Pancreas (tissue), 10 donors: Measurements from ENCODE around the gene PRAMEF20. TPM values are rescaled to one million over a fixed set of nuclear protein-coding genes. Genes with fewer than 3 reads are reported as not detected.
"Not testable (repeated sequence)": the region's sequence is repeated elsewhere in the genome, so short reads cannot be mapped to it uniquely, and the experiment has no call there.

Source experiments
- ATAC-seq, 4 donors: fragments of 200-7000 bp; cut with Tn5 transposase; one replicate each; pipeline versions ENCODE4 v1.8.0 to v1.9.1; 2020; ENCODE audit warnings: mild to moderate bottlenecking in 4 of 4, moderate library complexity in 4 of 4
- DNase-seq, 6 donors: peaks; one replicate each; pipeline ENCODE4 v3.0.0-alpha.2; 2020
- FAIRE-seq: peaks from 2 replicates; lab custom pipeline; 2012; peaks lifted over from hg19 to GRCh38; lab: Jason Lieb, UNC
- H3K27ac ChIP-seq, 4 donors: fragments of 200-600 bp; sonication (generic); 1 replicate in 3 of 4; 2 replicates in 1 of 4; pipeline versions ENCODE4 v1.5.0 to v1.8.0; 2020
- H3K27me3 ChIP-seq, 4 donors: fragments of 200-600 bp; one replicate each; pipeline ENCODE4 v1.8.0; 2021
- H3K36me3 ChIP-seq, 3 donors: fragments of 200-600 bp; sonication (generic) in 1 of 3; one replicate each; pipeline versions ENCODE4 v1.5.0 to v1.8.0; 2020 to 2021
- H3K4me1 ChIP-seq, 3 donors: fragments of 200-600 bp; one replicate each; pipeline ENCODE4 v1.8.0; 2021
- H3K4me3 ChIP-seq, 4 donors: fragments of 200-600 bp; sonication (generic) in 2 of 4; one replicate each; pipeline versions ENCODE4 v1.5.0 to v1.8.0; 2020 to 2021
- H3K9me3 ChIP-seq, 4 donors: fragments of 200-600 bp; one replicate each; pipeline ENCODE4 v1.8.0; 2021
- WGBS, 2 donors: extraction: QIAGEN DNeasy Blood & Tissue Kit; methylation state at CpG; one replicate each; pipeline ENCODE4 v1.1.7; 2013; 5-methylcytosine and 5-hydroxymethylcytosine counted together
- intact Hi-C, 3 donors: fragments of 100-400 bp; cut with DNase I; formaldehyde crosslinking; loops; one replicate each; pipeline versions ENCODE4 v1.11.1 to v1.14.2; 2022
- polyA plus RNA-seq, 2 donors: library from polyadenylated mRNA; stranded (reverse); fragments of 200-250 nt; gene quantifications; one replicate each; pipeline ENCODE4 v1.2.3, GENCODE V29; 2013
- total RNA-seq, 6 donors: library from RNA; stranded (reverse); fragmentation: NEBNext Ultra II Directional in 4 of 6; extraction: Animal tissue kit (Norgen Biotek cat#: 25700) in 4 of 6; gene quantifications; one replicate each; pipeline versions ENCODE4 v1.2.1 to v1.2.4, GENCODE V29; 2021 to 2023
- donor health status: healthy with polysubstance abuse.
- donor health status: DM: no; HTN: no; CAD: no; lungs with moderate emphysema.
- donor health status: DM: no; HTN: no; CAD: no.
- donor health status: control.
- donor health status: control.
- donor health status: Bipolar disorder and iron deficiency.
- donor health status: DM: yes; HTN: yes; CAD: no.
- donor health status: DM: no; HTN: no; CAD: no.
- donor health status: DM: no; HTN: no; CAD: no.
- donor health status: DM: yes; HTN: yes; CAD: no.

PRAMEF20 gene
- total RNA-seq (not detected), polyA plus RNA-seq (not detected)

DNA sequence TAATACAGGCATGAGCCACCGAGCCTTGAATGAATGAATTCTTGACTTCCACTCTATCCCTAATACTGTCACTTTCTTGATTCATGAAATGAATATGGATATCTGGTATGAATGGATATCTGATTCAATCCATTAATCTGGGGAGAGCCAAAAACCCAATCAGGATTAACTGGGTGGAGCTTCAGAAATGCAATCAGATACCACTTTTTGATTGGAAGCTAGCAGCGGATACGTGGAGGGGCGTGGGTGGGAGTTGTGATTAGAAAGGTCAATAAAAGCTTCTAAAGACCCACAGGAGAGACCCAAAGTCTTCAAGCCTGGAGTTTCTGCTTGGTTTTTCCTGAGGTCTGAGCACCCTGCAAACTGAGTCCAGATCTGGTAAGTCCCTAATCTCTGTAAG, at the start of gene PRAMEF20:
PRAMEF20 (plus strand) TSS at position 301 of the 400 bp plus-strand sequence. CDS start 5,905 bp downstream, outside the sequence.
- H3K27me3 ChIP-seq, FAIRE-seq, H3K9me3 ChIP-seq, intact Hi-C loops, DNase-seq, H3K27ac ChIP-seq, ATAC-seq, H3K4me1 ChIP-seq, H3K4me3 ChIP-seq, H3K36me3 ChIP-seq: not testable (repeated sequence)
- WGBS, 2 donors = 39 to 60% methylated on average over 4 of the region's 4 CpGs

DNA sequence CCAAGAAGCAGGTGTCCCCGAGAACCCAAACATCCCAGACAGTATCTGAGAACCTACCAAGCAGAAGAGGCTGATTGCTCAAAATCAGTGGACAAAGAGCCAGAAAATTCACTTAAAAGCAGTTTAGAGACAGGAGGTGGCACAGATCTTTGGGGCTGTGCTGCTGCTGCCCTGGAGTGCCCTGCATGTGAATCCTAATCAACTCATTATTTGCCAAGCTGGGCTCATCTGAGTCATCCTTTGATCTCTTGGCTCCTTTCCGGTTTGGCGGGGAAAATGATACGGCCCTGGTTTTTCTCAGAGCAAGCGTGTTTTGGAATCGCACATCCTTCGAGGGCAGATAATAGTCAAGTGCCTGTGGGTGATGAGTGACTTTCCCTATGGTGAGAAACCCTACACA, 47.9 kb upstream of the PRAMEF20 start:
- H3K4me3 ChIP-seq, FAIRE-seq, H3K27ac ChIP-seq, ATAC-seq, DNase-seq, H3K4me1 ChIP-seq, H3K36me3 ChIP-seq, H3K27me3 ChIP-seq, intact Hi-C loops, H3K9me3 ChIP-seq: not testable (repeated sequence)
- WGBS, 2 donors = 83 to 100% methylated on average over 1 of the region's 7 CpGs

DNA sequence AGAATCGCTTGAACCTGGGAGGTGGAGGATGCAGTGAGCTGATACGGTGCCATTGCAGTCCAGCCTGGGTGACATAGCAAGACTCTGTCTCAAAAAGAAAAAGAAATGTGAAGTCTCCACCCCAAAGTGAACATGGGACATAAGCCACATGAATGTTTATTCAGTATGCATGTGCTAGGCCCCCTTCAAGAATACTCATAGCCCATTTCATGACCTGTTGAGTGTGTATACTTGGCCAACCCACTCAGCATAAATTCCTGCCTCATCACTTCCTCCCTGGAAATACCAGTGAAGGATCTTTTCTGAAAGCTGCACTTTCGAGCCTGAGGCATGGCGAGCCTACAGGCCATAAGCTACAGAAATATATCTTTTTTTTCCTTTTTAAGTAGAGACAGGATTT, 45.3 kb upstream of the PRAMEF20 start:
- not testable (repeated sequence) for H3K4me1 ChIP-seq

DNA sequence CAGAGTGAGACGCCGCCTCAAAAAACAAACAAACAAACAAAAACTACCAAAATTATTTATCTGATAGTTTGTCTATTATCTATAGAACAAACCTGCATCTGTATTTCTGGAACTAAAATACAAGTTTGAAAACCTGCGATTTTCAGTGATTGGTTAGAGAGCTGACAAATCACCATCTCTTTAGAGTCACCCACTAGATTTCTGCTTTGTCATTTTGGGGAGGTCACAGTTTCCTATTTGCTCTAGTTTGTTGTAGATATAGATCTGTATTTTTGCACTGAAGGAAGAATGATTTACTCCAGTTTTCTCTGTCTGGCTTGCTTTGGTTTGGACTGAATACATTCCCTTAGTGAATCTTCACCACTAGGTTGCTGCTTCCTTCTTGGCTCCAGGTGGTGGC, 43.7 kb upstream of the PRAMEF20 start:
- ATAC-seq, H3K36me3 ChIP-seq, intact Hi-C loops, H3K4me1 ChIP-seq, H3K4me3 ChIP-seq, H3K27me3 ChIP-seq, H3K9me3 ChIP-seq, DNase-seq, H3K27ac ChIP-seq, FAIRE-seq: not testable (repeated sequence)
- 67 to 81% methylated on average over 3 of the region's 3 CpGs for WGBS, 2 donors

More for the DNA sequence above, 45.3 kb upstream of the PRAMEF20 start:
- H3K4me3 ChIP-seq, DNase-seq, ATAC-seq, H3K27ac ChIP-seq, H3K36me3 ChIP-seq, intact Hi-C loops, H3K27me3 ChIP-seq, FAIRE-seq, H3K9me3 ChIP-seq: not testable (repeated sequence)
- 80 to 88% methylated on average over 2 of the region's 4 CpGs for WGBS, 2 donors

DNA sequence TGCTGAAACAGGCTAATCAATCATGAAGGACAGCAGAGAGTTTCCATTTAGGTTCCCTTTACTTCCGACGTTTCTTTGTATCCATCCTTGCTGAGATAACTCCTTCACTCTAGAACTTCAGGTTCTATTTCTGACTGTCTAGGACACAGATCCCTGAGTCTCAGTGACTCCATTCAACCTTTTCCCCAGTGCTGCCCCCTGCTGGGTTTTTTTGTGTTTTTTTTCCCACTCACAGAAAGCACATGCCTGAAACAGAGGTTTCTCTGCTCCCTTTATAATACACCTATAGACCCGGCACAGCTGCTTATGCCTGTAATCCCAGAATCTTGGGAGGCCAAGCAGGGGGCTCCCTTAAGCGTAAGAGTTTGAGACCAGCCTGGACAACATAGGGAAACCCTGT, 41.7 kb upstream of the PRAMEF20 start:
- H3K9me3 ChIP-seq, intact Hi-C loops, H3K4me1 ChIP-seq, DNase-seq, FAIRE-seq, H3K4me3 ChIP-seq, H3K27ac ChIP-seq, H3K27me3 ChIP-seq, H3K36me3 ChIP-seq, ATAC-seq: not testable (repeated sequence)
- 37 to 41% methylated on average over 3 of the region's 4 CpGs for WGBS, 2 donors

DNA sequence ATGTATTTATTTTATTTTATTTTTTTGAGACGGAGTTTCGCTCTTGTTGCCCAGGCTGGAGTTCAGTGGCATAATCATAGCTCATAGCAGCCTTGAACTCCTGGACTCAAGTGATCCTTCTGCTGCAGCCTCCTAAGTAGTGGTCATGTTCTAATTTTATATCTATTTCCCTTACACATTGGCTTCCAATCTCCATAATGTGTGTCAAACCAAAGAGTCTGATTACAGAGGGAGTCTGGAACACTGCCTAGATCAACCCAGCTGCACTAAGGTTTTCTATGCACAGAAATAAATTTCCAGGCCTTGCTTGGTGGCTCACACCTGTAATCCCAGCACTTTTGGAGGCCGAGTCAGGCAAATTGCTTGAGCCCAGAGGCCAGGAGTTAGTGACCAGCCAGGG, 31.3 kb upstream of the PRAMEF20 start:
- 69 to 80% methylated on average over 3 of the region's 3 CpGs for WGBS, 2 donors
- H3K36me3 ChIP-seq, H3K4me3 ChIP-seq, H3K9me3 ChIP-seq, FAIRE-seq, H3K27ac ChIP-seq, H3K4me1 ChIP-seq, H3K27me3 ChIP-seq, intact Hi-C loops: not testable (repeated sequence)
- peak in 1 of 6 donors; percentile 20 for DNase-seq
- peak in 3 of 4 donors; percentile 43 to 56 (median 53) for ATAC-seq

DNA sequence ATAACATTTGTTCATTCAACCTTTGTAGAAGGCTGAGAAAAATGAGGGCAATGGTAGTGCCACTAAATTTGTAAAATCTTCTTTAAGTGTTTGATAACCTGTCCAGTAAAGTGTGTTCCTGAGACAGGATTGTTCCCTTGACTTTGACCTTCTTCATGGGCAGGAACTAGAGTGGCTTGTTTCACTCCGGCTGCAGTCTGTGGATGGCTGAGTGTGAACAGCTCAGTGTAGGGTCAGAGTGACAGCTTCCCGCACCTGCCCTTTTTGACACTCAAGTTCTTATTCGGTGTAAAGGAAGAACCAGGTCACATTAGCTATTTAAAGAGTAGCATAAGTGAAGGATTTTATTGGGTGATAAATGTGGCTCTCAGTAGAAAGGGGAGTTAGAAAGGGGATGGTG, 29.9 kb upstream of the PRAMEF20 start:
- H3K9me3 ChIP-seq, H3K4me3 ChIP-seq, H3K27ac ChIP-seq, H3K36me3 ChIP-seq, DNase-seq, H3K4me1 ChIP-seq, H3K27me3 ChIP-seq, intact Hi-C loops, ATAC-seq, FAIRE-seq: not testable (repeated sequence)
- WGBS, 2 donors = 67 to 71% methylated on average over 3 of the region's 3 CpGs

DNA sequence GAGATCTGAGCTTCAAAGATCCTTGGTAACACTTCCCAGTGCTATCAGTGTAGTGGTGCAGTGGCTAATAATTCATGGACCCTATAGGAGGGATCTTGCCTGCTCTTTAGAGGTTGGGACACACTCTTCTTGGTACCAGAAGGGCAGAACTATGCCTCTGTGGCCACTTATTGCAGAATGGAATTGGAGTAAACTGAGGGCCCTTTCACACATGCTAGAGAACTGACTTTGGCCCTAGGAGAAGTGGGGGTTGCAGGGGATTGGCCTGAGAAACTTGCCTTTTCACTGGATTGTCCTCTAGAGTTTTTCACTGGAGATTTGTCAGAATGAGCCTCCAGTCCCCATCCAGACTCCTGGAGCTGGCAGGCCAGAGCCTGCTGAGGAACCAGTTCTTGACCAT, 20.9 kb upstream of the PRAMEF20 start, which contains the start of gene PRAMEF17:
PRAMEF17 (plus strand) TSS at position 301 of the 400 bp plus-strand sequence; CDS start at position 327, 26 bp downstream.
- FAIRE-seq, H3K4me3 ChIP-seq, H3K36me3 ChIP-seq, DNase-seq, H3K4me1 ChIP-seq, ATAC-seq, H3K27ac ChIP-seq, H3K9me3 ChIP-seq, intact Hi-C loops, H3K27me3 ChIP-seq: not testable (repeated sequence)

DNA sequence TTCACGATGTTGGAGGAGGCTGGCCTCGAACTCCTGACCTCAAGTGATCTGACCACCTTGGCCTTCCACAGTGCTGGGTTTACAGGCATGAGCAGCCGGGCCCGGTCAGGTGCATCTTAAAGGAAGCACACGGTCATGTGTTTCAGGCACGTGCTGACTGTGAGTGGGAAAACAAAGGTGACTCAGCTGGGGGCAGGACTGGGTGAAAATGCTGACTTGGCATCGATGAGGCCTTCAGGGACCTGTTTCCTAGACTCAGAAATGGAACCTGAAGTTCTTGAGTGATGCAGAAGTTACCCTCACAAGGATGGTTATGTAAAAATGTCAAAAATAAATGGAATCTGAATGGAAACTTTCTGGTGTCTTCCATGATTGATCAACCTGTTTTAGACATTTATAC, 17.2 kb upstream of the PRAMEF20 start:
- 53 to 73% methylated on average over 7 of the region's 7 CpGs for WGBS, 2 donors
- H3K9me3 ChIP-seq, H3K27me3 ChIP-seq, FAIRE-seq, ATAC-seq, intact Hi-C loops, H3K27ac ChIP-seq, DNase-seq, H3K4me1 ChIP-seq, H3K4me3 ChIP-seq, H3K36me3 ChIP-seq: not testable (repeated sequence)

DNA sequence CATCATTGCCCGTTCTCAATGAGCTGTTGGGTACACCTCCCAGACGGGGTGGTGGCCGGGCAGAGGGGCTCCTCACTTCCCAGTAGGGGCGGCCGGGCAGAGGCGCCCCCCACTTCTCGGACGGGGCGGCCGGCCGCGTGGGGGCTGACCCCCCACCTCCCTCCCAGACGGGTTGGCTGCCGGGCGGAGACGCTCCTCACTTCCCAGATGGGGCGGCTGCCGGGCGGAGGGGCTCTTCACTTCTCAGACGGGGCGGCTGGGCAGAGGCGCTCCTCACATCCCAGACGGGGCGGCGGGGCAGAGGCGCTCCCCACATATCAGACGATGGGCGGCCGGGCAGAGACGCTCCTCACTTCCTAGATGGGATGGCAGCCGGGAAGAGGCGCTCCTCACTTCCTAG, 15.5 kb upstream of the PRAMEF20 start:
- H3K27me3 ChIP-seq, intact Hi-C loops, H3K27ac ChIP-seq, ATAC-seq, H3K36me3 ChIP-seq, H3K4me3 ChIP-seq, H3K4me1 ChIP-seq, H3K9me3 ChIP-seq, FAIRE-seq, DNase-seq: not testable (repeated sequence)
- 90 to 91% methylated on average over 32 of the region's 32 CpGs for WGBS, 2 donors

DNA sequence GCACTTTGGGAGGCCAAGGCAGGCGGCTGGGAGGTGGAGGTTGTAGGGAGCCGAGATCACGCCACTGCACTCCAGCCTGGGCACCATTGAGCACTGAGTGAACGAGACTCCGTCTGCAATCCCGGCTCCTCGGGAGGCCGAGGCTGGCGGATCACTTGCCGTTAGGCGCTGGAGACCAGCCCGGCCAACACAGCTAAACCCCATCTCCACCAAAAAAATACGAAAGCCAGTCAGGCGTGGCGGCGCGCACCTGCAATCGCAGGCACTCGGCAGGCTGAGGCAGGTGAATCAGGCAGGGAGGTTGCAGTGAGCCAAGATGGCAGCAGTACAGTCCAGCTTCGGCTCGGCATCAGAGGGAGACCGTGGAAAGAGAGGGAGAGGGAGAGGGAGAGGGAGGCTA, 14.9 kb upstream of the PRAMEF20 start:
- DNase-seq, H3K27ac ChIP-seq, FAIRE-seq, H3K4me1 ChIP-seq, H3K36me3 ChIP-seq, intact Hi-C loops, H3K27me3 ChIP-seq, H3K4me3 ChIP-seq, ATAC-seq, H3K9me3 ChIP-seq: not testable (repeated sequence)
- WGBS, 2 donors = 90 to 95% methylated on average over 17 to 22 of the region's 22 CpGs
